Stomach (tissue), 9 donors: ENCODE data around the gene CCDC106. TPM values are rescaled to one million over a fixed set of nuclear protein-coding genes. Genes with fewer than 3 reads are reported as not detected.
A peak's percentile ranks its signal among the peaks of the same experiment; 100 is the strongest.

Source experiments
- DNase-seq, 2 donors: peaks; one replicate each; pipeline versions ENCODE4 v3.0.0 to v3.0.0-alpha.2; 2013 to 2019
- H3K27ac ChIP-seq, 5 donors: fragments of 200-600 bp in 4 of 5; sonication (generic) in 4 of 5; one replicate each; pipeline ENCODE4 v1.5.1; 2013 to 2019; ENCODE audit warnings: mild to moderate bottlenecking in 1 of 5, moderate library complexity in 1 of 5
- H3K27me3 ChIP-seq, 3 donors: fragments of 200-600 bp; sonication (generic); one replicate each; pipeline ENCODE4 v1.5.1; 2017 to 2019; ENCODE audit warnings: mixed run types in 1 of 3
- H3K36me3 ChIP-seq, 4 donors: fragments of 200-600 bp; sonication (generic); 1 replicate in 3 of 4; 2 replicates in 1 of 4; pipeline ENCODE4 v1.5.1; 2016 to 2019
- H3K4me1 ChIP-seq, 4 donors: fragments of 200-600 bp; sonication (generic); one replicate each; pipeline ENCODE4 v1.5.1; 2016 to 2019
- H3K4me3 ChIP-seq, 4 donors: fragments of 200-600 bp; sonication (generic) in 3 of 4; one replicate each; pipeline ENCODE4 v1.5.1; 2016 to 2019; ENCODE audit warnings: mild to moderate bottlenecking in 1 of 4
- H3K9me3 ChIP-seq, 4 donors: fragments of 200-600 bp; sonication (generic); one replicate each; pipeline ENCODE4 v1.5.1; 2016 to 2019
- EP300 ChIP-seq: sonication (generic); formaldehyde crosslinking; IDR thresholded peaks from one replicate; pipeline ENCODE4 v1.6.1; 2017; ENCODE audit warnings: antibody characterized with exemption
- POLR2A ChIP-seq, 4 donors: fragments of 450-650 bp; IDR thresholded peaks; one replicate each; pipeline ENCODE4 v1.6.1; 2016; ENCODE audit warnings: antibody characterized with exemption in 4 of 4, control low read depth in 2 of 4, mild to moderate bottlenecking in 1 of 4, moderate library complexity in 1 of 4
- POLR2AphosphoS5 ChIP-seq, 3 donors: sonication (generic); formaldehyde crosslinking; IDR thresholded peaks; one replicate each; pipeline ENCODE4 v1.6.1; 2016; ENCODE audit warnings: antibody characterized with exemption in 3 of 3
- WGBS, 5 donors: extraction: QIAGEN DNeasy Blood & Tissue Kit in 3 of 5; methylation state at CpG; one replicate each; pipeline versions ENCODE4 v1.1.5 to v1.1.7; 2013 to 2018; 5-methylcytosine and 5-hydroxymethylcytosine counted together
- intact Hi-C: fragments of 100-400 bp; cut with DNase I; formaldehyde crosslinking; loops from one replicate; pipeline ENCODE4 v1.15.1; 2023; ENCODE audit warnings: low total_unique reads
- polyA plus RNA-seq, 3 donors: library from polyadenylated mRNA; stranded (reverse); fragments of 200-250 nt; gene quantifications; one replicate each; pipeline ENCODE4 v1.2.3, GENCODE V29; 2013
- total RNA-seq, 5 donors: library from RNA; depleted of rRNA; stranded (reverse); fragments of >200 nt; gene quantifications; one replicate each; pipeline versions ENCODE4 v1.1.0 to v1.2.3, GENCODE V29; 2014 to 2016
- TF ChIP-seq, protein P1 (sequence below), 7 experiments: fragments of 450-650 bp in 4 of 7; fragments of 200-600 bp in 3 of 7; sonication (generic) in 3 of 7; IDR thresholded peaks; one replicate each; pipeline ENCODE4 v1.5.1; 2016 to 2019; ENCODE audit warnings: antibody characterized with exemption in 7 of 7, control low read depth in 2 of 7, mild to moderate bottlenecking in 1 of 7
- donor health status: healthy with polysubstance abuse.
- donor health status: Bipolar disorder and iron deficiency.
- donor health status: healthy.

CCDC106 gene
- total and polyA plus RNA-seq, 8 donors: 3.5 to 25.5 (median 13.7) TPM

- H3K36me3 ChIP-seq: peaks cover 32 to 73% (median 67%) of the 10 kb centered on the region in 4 donors
- intact Hi-C loops: no loop called here
- H3K27me3 ChIP-seq: no peaks in the 10 kb centered on the region
- H3K4me1 ChIP-seq: peaks cover 44 to 91% (median 74%) of the 10 kb centered on the region in 4 donors
- no peaks in the 10 kb centered on the region for H3K9me3 ChIP-seq
- DNase-seq: no peak
- H3K27ac ChIP-seq: peak overlapping the region; percentile 90 to 97 (median 94)
- TF ChIP-seq POLR2AphosphoS5 (IDR thresholded peaks at IDR 0.05) (no peak), POLR2A (IDR thresholded peaks at IDR 0.05) (no peak), EP300 (no peak)
- TF ChIP-seq, protein P1, sequence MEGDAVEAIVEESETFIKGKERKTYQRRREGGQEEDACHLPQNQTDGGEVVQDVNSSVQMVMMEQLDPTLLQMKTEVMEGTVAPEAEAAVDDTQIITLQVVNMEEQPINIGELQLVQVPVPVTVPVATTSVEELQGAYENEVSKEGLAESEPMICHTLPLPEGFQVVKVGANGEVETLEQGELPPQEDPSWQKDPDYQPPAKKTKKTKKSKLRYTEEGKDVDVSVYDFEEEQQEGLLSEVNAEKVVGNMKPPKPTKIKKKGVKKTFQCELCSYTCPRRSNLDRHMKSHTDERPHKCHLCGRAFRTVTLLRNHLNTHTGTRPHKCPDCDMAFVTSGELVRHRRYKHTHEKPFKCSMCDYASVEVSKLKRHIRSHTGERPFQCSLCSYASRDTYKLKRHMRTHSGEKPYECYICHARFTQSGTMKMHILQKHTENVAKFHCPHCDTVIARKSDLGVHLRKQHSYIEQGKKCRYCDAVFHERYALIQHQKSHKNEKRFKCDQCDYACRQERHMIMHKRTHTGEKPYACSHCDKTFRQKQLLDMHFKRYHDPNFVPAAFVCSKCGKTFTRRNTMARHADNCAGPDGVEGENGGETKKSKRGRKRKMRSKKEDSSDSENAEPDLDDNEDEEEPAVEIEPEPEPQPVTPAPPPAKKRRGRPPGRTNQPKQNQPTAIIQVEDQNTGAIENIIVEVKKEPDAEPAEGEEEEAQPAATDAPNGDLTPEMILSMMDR (IDR thresholded peaks at IDR 0.05): no peak
- WGBS, 5 donors: 15 to 22% (median 18%) methylated on average over 15 to 17 of the region's 17 CpGs
- H3K4me3 ChIP-seq: peak overlapping the region; percentile 70 to 98 (median 88)
Observed at GRCh38 chr19:55674459-55674840, 26.4 kb downstream of the CCDC106 start.

- peak; percentile 98 to 99 for DNase-seq
- H3K36me3 ChIP-seq: peaks cover 30 to 73% (median 67%) of the 10 kb centered on the region in 4 donors
- intact Hi-C loops: no loop called here
- no peak for TF ChIP-seq EP300
- TF ChIP-seq POLR2AphosphoS5 (IDR thresholded peaks at IDR 0.05): peak; percentile 64 to 92 (median 75)
- TF ChIP-seq, protein P1 (IDR thresholded peaks at IDR 0.05): no peak
- no peak for TF ChIP-seq POLR2A (IDR thresholded peaks at IDR 0.05)
- no peaks in the 10 kb centered on the region for H3K9me3 ChIP-seq
- WGBS, 5 donors: 0 to 1% (median 0%) methylated on average over 18 to 101 of the region's 101 CpGs
- peak within 1 kb of the TSS; percentile 70 to 98 (median 88) for H3K4me3 ChIP-seq
- H3K27ac ChIP-seq: peak within 1 kb of the TSS; percentile 90 to 97 (median 94)
- H3K4me1 ChIP-seq: peaks cover 47 to 91% (median 74%) of the 10 kb centered on the region in 4 donors
- H3K27me3 ChIP-seq: no peaks in the 10 kb centered on the region
Observed at GRCh38 chr19:55674841-55675660, 27.0 kb downstream of the CCDC106 start, which contains the start of gene EPN1. Gene EPN1, plus strand, starts transcription at chr19:55675226. Its CDS starts 3,402 bp downstream, at chr19:55678628.

- intact Hi-C loops: no loop called here
- Histone ChIP-seq H3K4me3 (peak overlapping the region; percentile 70 to 98 (median 88)), H3K4me1 (peaks cover 54 to 92% (median 79%) of the 10 kb centered on the region in 4 donors), H3K9me3 (no peaks in the 10 kb centered on the region), H3K36me3 (peaks cover 30 to 73% (median 67%) of the 10 kb centered on the region in 4 donors), H3K27me3 (no peaks in the 10 kb centered on the region), H3K27ac (peak overlapping the region; percentile 90 to 97 (median 94))
- TF ChIP-seq POLR2A (IDR thresholded peaks at IDR 0.05) (no peak), EP300 (no peak), POLR2AphosphoS5 (IDR thresholded peaks at IDR 0.05) (no peak)
- TF ChIP-seq, protein P1 (IDR thresholded peaks at IDR 0.05): no peak
- WGBS, 5 donors: 5 to 9% (median 8%) methylated on average over 16 of the region's 16 CpGs
- no peak for DNase-seq
Observed at GRCh38 chr19:55675661-55676354, 27.8 kb downstream of the CCDC106 start.

DNA sequence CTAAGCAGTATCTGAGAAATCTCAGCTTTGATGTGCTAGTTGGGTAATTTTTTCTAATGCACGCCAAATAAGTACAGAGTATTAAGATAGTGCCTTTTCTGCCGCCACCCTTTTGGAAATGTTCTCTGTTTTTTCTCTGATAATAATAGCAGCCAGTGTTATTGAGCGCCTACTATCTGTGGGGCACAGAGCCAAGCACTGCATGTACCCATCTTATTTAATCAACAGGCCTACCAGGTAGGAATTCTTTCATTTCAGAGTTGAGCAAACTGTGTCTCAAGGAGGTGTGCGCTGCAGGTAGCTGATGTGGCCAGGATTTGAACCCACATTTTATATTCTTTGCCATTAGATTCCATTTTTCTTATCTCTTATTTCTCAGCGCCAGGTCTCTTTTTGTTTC, 28.4 kb downstream of the CCDC106 start:
- Histone ChIP-seq H3K27me3 (no peaks in the 10 kb centered on the region), H3K36me3 (peaks cover 35 to 73% (median 67%) of the 10 kb centered on the region in 4 donors), H3K4me1 (peaks cover 56 to 92% (median 81%) of the 10 kb centered on the region in 4 donors), H3K27ac (peak overlapping the region; percentile 89 to 95 (median 92)), H3K9me3 (no peaks in the 10 kb centered on the region), H3K4me3 (peak overlapping the region; percentile 70 to 98 (median 88))
- WGBS, 5 donors: 30 to 50% (median 33%) methylated on average over 5 of the region's 5 CpGs
- DNase-seq: peak in 1 of 2 donors; percentile 90
- intact Hi-C loops: no loop called here
- TF ChIP-seq POLR2A (IDR thresholded peaks at IDR 0.05) (no peak), POLR2AphosphoS5 (IDR thresholded peaks at IDR 0.05) (peak in 2 of 3 donors; percentile 78 to 86), EP300 (no peak)
- TF ChIP-seq, protein P1 (IDR thresholded peaks at IDR 0.05): peak in 2 of 7 experiments; percentile 22 to 37
